Stimulated activated CD4-positive, alpha-beta T cell treated with anti-CD3 and anti-CD28 coated beads, Interleukin-4, amount 100 ng/mL, for 48 hours (primary cell): ENCODE results near the gene HEATR1.
"Not testable (repeated sequence)": the region's sequence is repeated elsewhere in the genome, so short reads cannot be mapped to it uniquely, and the experiment has no call there.

Experiments
- DNase-seq, 2 donors: peaks; one replicate each; pipeline ENCODE4 v3.0.0-alpha.2; 2020; ENCODE audit warnings: low read depth in 2 of 2

HEATR1 gene

GRCh38 chr1:236511735-236512418, 92.4 kb downstream of the HEATR1 start:
- no peak for DNase-seq

GRCh38 chr1:236509647-236510401, 94.5 kb downstream of the HEATR1 start:
- DNase-seq: no peak

- no peak for DNase-seq
Observed at GRCh38 chr1:236509203-236509602, 95.1 kb downstream of the HEATR1 start.

GRCh38 chr1:236508593-236509027, 95.7 kb downstream of the HEATR1 start:
- DNase-seq: no peak

GRCh38 chr1:236507022-236507700, 97.2 kb downstream of the HEATR1 start:
- no peak for DNase-seq

- not testable (repeated sequence) for DNase-seq
Observed at GRCh38 chr1:236504338-236504737, 100.0 kb downstream of the HEATR1 start.

GRCh38 chr1:236502972-236503639, 101.2 kb downstream of the HEATR1 start:
- no peak for DNase-seq

GRCh38 chr1:236502579-236502971, 101.7 kb downstream of the HEATR1 start:
- no peak for DNase-seq

- no peak for DNase-seq
Observed at GRCh38 chr1:236501093-236501492, 103.2 kb downstream of the HEATR1 start.
